GM18520 (cell line): ENCODE results near the gene TOP3B.
"Not testable (repeated sequence)": the region's sequence is repeated elsewhere in the genome, so short reads cannot be mapped to it uniquely, and the experiment has no call there.

Experiments used
- ATAC-seq: cut with Tn5 transposase; IDR thresholded peaks from one replicate; pipeline ENCODE4 v1.9.1; 2021; ENCODE audit not compliant: unreplicated experiment

TOP3B gene

DNA sequence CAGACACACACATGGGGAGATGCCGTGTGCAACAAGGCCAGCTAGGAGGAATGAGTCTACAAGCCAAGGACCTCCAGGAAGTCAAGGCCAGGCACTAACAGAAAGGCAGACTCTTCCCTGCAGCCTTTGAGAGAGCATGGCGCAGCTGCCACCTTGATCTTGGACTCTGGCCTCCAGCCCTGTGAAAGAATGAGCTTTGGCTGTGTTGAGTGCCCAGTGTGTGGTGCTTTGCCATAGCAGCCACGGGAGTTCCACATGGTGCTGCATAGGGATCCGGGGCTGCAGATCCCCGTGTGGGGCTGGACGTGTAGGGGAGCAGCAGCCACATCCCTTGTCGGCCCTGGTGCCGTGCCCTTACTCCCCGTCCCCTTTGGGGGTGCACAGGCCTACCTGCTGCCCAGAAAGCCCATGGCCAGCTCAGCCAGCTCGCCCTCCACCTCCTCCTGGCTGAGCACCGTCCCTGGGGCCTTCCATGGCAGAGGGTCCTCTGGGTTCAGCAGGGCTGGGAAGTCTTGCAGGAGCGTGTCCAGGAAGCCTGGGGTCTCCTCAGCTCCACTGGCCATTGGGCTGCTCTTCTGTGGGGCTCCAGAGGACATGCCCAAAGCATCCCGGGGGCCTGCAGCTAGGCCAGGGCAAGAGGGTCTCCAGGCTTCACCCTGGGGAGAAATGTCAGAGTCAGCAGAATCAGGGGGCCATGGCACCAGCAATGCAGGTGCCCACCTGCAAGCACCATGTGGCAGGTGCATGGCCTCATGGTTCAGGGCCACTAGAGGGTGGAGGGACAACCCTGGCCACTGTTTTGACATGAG is 36.9 kb downstream of the TOP3B start:
- no peak for ATAC-seq

GRCh38 chr22:21944871-21945270 is 37.7 kb downstream of the TOP3B start:
- ATAC-seq, result no peak

DNA sequence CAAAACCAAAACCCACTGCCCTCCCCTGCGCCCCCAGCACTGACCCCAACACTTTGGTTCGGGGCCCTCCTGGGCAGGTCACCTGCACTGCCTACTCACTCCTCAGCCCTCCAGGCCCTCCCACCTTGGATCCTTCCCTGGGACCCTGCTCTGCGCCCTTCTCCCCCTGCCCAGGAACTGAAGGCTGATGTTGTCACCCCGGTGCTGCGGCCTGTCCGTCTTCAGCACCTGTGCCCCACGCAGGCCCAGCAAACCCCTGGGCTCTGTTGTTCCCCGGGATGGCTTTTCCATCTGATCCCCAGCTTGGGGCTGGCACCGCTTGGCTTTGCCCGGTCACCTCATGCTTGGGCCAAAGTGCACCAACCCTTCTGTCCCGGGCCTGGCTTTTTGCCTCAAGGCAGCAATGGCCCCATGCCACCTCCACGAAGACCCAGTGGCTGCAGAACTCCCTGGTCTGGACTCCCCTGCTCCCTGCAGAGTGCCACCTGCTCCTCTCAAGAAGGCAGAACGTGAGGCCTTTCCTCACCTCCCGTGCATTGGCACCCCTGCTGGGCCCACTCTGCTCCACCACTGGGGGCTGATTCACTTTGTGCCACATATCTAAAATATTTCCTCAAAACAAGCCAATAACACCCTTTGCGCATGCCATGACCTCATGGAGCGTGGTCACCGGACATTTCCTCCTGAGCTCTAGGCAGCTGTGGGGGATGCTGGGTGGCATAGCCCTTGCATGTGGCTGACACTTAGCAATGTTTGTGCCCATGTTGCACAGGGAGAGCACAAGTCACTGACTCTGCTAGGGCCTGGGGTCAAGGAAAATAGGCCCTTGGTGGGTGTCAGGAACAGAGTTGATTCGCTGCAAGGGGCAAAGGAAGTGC is 38.8 kb downstream of the TOP3B start:
- no peak for ATAC-seq

DNA sequence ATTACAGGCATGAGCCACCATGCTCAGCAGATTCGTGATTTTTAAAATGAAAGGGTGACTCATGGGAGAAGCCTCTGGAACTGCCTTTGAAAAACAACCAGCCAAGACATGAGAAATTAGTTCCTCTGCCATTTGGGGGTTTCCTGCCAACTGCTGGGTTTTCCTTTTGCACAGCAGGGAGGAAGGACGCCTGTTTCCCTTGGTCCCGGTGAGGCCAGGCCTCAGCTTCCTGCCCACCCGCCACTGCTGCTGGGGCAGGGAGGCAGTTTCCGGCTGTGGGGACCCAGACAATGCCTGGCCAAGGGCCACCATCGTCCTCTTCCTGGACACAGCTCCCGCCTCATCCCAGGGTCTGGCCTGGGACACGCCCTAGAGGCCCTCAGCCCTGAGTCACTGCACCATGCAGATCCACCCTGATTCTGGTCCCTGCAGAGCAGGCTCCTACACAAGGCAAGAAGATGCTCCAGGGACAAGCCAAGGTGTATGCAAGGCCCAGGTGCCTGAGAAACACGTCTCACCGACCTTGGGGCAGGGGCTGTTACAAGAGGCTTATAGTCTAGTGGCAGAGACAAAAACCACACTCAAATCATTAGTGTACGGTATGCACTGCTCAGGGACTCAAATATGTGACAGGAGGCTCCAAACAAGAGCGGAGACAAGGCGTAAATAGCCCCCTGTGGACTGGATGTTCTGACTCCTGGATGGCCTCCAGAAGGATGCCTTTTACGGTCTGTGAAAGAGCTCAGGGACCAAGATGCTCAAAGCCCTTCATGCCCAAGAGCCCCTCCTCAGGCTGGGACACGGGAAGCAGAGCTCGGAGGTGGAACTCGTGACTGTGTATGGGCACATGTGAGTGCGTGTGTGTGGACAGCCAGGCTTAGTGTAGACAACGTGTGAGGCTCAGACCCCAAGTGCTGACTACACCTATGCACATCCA is 39.9 kb downstream of the TOP3B start:
- no peak for ATAC-seq

GRCh38 chr22:21941921-21942320 is 40.7 kb downstream of the TOP3B start:
- no peak for ATAC-seq

- ATAC-seq, result no peak
Measured at GRCh38 chr22:21940521-21940920, 42.1 kb downstream of the TOP3B start.

GRCh38 chr22:21939935-21940334 is 42.7 kb downstream of the TOP3B start:
- not testable (repeated sequence) for ATAC-seq

GRCh38 chr22:21939461-21939913 is 43.1 kb downstream of the TOP3B start:
- no peak for ATAC-seq

DNA sequence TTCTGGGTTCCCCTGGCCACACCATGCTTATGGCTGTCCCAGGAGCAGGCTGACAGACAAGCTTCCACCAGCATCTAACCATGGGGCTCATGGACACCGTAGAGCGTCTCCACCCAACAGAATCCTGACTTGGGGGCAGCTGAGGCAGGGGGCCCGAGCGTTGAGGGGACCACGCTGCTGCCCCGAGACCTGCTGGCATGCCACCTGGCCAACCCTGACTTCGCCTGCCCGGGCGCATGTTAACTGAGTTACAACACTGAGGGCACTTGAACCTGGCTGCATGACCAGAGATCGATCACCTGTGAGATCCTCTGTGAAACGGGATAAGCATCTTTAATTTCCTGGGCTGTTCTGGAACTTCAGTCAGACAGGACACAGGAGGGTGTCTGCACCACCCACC is 43.7 kb downstream of the TOP3B start:
- no peak for ATAC-seq

DNA sequence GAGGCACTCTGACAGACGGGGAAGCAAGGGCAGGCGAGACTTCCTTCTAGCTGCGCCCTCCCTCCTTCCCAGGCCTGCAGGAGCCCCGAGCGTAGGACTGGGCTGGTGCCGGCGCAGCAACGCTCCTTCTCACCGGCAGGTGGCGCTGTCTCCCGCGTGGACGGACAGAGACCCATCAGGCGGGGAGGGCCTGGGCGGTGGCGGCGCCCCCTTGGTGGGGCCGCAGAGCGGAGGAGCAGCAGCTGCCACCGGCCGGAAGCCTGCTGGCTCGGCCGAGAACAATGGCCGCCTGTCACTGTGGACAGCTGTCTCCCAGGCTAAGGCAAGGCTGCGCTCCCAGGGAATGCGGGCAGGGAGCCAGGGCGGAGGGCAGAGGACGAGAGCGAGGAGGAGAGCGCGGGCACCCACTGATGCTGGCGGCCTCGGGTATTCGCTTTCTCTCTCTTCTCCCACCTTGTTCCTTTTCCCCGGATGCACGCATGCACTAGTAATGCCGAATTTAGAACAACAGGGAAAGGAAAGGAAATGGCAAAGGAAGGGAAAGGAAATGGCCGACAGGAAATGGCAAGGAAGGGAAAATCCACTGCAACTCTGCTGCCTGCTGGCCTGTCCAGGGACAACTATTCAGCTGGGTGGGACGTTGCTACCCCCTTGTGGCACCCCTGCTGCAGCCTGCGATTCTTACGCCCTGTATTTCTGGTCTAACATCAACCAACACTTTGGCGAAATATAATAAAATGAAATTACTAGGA is 44.3 kb downstream of the TOP3B start:
- no peak for ATAC-seq

GRCh38 chr22:21937821-21938070 is 44.8 kb downstream of the TOP3B start:
- ATAC-seq, result no peak

GRCh38 chr22:21937041-21937820 is 45.4 kb downstream of the TOP3B start:
- ATAC-seq, result no peak

DNA sequence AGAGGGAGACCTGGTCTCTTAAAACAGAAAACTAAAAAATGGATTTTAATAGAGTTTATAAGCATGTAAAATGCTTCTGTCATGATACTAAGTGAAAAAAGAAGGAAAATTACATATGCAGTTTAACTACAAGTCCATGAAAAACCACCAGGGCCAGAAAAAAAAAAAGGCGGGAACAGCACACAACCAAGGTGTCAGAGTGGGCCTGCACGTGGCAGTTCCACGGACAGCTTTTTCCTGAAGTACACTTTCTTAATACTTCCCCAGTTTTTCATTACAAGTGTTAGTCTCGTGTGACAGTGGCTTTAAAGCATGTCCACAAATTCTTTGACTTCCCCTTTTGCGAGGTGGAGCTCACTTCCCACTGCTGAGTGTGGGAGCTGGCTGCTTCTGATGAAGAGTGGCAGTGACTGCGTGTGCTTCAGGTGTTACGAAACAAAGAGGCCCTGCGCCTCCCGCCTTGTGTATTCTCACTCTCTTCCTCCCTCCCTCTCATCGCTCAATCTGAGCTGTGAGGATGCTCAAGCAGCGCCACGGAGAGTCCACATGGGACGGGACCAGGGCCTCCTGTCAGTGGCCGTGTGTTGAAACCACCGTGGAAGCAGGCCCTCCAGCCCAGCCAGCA is 46.3 kb downstream of the TOP3B start:
- no peak for ATAC-seq

DNA sequence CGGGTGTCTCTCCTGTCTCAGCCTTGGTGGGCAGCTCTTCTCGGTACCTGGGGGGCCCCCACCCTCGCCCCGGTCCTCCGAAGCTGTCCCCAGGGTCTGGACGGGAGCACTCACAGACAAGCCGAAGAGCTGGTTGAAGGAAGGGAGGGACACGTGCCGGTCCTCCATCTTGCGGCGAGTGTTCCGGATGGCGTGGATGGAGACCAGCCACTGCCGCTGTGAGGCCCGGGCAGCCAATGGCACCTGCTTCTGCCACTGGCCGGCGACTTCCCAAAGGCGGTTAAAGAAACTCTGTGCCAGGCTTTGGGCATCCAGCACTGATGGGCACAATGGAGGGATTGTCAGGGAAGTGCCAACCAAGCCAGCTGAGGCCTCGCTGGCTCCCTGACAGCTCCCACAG is 48.7 kb downstream of the TOP3B start:
- no peak for ATAC-seq

DNA sequence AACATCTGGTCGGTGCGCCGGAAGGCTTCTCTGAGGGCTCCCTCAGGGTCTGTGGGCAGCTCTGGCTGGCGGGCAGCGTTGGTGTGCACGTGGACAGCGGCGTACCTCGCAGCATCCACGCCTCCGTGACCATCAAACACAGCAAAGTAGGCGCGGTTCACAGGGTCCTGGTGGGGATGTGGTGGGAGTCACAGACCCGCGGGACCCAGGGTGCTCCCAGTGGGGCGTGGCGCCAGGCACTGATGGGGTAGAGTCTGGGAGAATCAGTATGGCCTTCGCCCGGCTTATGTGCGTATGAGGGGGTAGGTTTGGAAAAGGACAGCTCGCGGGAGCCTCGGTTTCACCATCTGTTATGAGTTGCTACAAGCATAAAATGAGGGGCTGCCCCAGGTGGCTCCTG is 49.2 kb downstream of the TOP3B start:
- ATAC-seq, result no peak

- ATAC-seq, result no peak
Measured at GRCh38 chr22:21932347-21932746, 50.2 kb downstream of the TOP3B start.

DNA sequence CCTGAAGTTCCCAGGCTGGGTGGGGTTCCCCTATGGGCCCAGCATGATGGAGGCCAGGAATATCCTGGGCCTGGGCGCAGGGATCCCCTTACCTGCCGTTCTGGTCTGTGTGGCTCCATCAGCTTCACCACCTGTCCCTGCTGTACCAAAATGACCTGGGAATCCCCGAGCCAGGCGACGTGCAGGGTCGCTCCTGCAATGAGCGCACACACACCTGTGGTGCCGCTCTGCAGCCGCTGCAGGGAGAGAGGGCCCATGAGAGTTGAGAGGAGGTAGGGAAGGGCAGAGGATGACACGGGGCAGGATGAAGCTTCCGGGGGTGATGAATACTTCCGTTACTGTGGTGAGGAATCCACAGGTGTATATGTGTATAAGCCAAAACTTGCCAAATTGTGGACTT is 51.5 kb downstream of the TOP3B start:
- ATAC-seq, result no peak

- ATAC-seq, result no peak
Measured at GRCh38 chr22:21929253-21929652, 53.3 kb downstream of the TOP3B start.

GRCh38 chr22:21928048-21928447 is 54.5 kb downstream of the TOP3B start:
- no peak for ATAC-seq
